HG03139 (cell line): ENCODE results near the gene TSHR.
"Not testable (repeated sequence)": the region's sequence is repeated elsewhere in the genome, so short reads cannot be mapped to it uniquely, and the experiment has no call there.

Experiments
- ATAC-seq: cut with Tn5 transposase; IDR thresholded peaks from one replicate; pipeline ENCODE4 v1.9.1; 2021; ENCODE audit not compliant: unreplicated experiment

TSHR gene

GRCh38 chr14:80988735-80989429 is 33.5 kb downstream of the TSHR start:
- peak; percentile 49 for ATAC-seq

- no peak for ATAC-seq
These were observed 37.2 kb downstream of the TSHR start for GRCh38 chr14:80992580-80992979.

DNA sequence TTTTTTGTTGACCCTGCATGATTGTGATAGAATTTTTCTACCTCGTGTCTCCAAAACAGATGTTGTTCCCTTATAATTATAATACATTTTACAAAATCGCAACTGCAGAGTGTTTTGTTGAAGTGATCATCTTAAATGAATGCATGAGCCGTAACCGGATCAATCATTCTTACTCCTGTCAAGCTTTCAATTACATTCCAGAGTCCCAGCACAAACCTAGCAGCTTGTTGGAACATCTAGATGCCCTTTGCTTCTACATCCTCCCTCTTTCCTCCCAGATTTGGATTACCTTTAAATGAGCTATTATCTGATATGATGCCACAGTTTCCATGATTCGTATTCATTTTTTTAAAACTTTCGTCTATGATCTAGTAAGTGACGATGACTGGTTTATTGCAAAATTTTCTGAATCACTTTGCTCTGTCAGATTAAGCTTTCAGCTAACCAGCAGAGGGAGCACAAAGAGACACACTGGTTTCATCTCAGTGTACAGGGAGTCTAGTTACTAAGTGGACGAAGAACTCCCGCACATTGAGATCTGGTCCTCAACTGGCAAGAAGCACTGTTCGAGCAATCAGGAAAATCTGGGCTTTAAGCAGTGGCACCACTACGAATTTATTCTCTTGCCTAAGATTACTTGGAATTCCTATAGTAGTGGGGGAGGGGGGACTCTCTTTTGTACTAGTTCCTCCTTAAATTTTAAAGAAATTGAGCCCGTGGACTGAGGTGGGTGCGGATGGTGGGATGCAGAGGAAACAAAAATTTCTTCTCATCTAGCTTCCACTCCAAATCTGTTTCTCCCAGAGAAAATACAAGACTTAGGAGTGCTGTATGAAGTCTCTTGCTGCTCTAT is 40.9 kb downstream of the TSHR start:
- ATAC-seq: peak; percentile 71

DNA sequence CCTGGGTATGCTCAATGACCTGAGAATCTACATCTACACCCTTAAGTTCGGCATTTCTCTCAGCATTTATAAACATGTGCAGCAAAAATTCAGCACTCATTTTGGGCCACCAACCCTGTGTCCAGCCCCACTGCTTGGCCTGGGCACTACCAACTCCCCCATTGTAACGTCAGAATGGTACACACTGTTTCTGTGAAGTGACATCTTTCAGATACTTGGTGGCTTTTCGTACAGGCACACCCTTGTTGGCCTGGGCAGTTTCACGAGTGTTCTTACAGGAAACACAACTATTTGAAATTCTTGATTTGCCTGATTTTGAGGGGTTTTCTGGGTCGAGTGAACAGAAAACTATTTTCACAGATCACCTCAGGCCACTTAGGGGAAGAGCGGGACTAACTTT is 46.0 kb downstream of the TSHR start:
- ATAC-seq: no peak

- ATAC-seq: no peak
These were observed 49.2 kb downstream of the TSHR start for GRCh38 chr14:81004575-81004974.

DNA sequence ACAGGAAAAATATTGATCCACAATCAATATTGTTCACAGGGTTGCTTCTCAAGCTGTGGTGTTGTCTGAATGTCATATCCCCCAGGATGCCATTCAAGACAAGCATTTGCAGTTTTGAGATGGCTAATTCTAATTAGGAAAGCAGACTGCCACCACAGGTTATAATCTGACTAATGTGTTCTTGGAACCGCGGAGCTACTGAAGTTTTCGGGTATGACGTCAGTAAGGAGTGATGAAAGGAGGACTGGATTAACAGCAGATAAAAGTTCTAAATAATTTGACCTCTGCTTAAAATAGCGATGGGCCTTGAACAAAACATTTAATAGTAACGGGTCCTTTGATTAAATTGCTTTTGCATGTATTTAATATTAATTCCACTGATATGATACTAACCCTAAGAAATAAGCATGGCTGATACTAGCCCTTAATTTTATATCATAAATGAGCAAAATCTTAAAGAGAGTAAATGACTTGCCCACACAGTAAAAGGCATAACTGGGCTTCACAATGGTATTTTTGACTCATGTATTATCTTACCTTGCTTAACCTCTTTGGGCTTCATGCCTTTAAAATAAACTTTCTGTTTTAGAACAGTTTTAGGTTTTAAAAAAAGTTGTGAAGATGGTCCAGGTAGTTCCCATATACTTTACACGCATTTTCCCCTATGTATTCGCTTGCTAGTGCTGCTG is 50.3 kb downstream of the TSHR start:
- ATAC-seq: no peak

DNA sequence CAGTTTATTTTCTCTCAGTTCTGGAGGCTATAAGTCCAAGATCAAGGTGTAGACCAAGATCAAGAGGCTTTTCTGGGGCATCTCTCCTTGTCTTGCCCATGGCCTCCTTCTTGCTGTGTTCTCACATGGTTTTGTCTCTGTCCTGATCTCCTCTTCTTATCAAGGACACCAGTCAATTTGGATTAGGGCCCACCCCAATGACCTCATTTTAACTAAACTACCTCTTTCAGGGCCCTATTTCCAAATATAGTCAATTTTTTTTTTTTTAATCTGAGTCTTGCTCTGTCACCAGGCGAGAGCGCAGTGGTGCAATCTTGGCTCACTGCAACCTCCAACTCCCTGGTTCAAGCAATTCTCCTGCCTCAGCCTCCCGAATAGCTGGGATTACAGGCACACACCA is 50.8 kb downstream of the TSHR start:
- ATAC-seq: no peak

DNA sequence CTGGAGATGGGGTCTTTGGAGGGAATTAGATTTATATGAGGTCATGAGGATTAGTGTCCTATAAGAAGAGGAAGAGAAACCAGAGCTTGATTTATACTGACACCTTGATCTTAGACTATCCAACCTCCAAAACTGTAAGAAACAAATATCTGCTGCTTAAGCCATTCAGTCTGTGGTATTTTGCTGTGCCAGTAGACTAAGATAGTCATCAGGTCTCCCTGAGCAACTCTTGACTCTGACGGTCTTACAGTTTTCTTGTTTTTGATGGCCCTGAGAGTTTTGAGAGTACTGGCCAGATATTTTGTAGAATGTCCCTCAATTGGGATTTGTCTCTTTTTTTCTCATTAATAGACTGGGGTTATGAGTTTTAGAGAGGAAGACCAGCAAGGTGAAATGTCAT is 51.7 kb downstream of the TSHR start:
- no peak for ATAC-seq

- ATAC-seq: no peak
These were observed 53.9 kb downstream of the TSHR start for GRCh38 chr14:81009346-81009745.

DNA sequence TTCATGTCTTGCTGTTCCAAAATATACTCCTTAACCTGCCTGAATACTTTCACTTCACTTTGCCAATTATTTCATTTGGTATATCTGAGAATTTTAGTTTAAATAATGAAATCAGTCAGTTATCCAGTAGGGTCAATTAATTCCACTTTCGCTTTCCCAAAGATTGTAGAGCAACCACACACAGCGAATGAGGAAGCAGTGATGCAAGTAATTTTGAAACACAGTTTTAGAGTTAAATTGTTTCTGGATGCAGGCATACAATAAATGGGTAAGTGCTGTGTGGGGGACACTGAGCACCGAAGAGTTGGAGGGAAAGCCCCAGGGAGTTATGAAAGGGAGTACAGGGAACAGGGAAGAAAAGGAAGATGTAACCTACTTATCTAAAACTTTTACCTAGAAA is 62.8 kb downstream of the TSHR start:
- no peak for ATAC-seq

- ATAC-seq: no peak
These were observed 63.3 kb downstream of the TSHR start for GRCh38 chr14:81018684-81019083.

- ATAC-seq: not testable (repeated sequence)
These were observed 63.7 kb downstream of the TSHR start for GRCh38 chr14:81019113-81019512.

- no peak for ATAC-seq
These were observed 67.8 kb downstream of the TSHR start for GRCh38 chr14:81023095-81023710.

- no peak for ATAC-seq
These were observed 73.0 kb downstream of the TSHR start for GRCh38 chr14:81028461-81028860.

DNA sequence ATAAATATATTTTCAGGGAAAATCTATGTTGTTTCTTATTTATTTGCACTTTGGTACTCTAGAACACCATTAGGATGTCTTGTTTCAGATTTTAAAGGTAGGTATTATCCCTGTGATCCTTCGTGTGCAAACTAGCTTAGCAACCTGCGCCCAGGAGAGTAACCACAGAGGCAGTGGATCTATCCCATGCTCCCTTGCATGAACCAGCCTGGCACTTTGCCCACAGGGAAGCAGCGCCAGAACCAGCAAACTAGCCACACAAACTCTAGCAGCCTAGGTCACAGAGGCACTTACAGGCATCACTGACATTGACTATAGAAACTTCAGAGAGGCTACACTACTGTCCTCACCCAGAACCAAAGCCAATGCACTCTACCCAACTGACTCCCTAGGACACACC is 76.1 kb downstream of the TSHR start:
- ATAC-seq: no peak

DNA sequence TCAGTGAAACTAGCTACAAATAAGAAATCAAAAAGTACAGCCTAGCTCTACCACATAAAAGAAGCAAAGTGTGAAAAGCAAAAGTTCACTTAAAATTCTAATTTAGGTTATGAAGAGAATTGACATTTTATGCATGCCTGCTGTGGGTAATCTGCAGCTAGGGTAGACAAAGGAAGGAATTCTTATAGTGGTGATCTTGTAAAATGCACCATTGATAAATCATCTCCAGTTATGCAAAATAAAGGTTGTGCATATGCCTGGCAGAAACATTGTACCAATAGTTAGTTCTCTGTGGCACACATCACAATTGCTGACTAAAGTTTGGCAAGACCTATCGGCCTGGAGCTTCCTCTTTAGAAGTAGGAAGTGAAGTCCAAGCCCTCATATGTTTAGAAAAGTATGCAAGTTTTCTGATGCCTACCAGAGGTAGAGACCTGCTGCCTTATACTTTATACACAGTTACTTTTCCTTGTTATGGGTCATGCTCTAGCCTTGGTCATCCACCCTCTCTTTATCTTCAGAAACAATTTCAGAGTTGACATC is 78.3 kb downstream of the TSHR start:
- no peak for ATAC-seq

DNA sequence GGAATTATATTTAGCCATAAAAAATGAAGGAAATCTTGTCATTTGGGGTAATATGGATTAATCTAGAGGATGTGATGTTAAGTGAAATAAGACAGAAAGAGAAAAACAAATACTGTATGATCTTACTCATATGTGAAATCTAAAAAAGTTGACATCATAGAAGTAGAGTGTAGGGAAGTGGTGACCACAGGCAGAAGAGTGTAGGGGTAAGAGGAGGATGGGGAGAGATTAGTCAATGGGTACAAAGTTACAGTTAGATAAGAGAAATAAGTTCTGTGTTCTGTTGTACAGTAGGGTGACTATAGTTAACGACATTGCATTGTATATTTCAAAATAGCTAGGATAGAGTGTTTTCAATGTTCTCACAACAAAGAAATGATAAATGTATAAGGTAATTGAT is 87.0 kb downstream of the TSHR start:
- no peak for ATAC-seq

DNA sequence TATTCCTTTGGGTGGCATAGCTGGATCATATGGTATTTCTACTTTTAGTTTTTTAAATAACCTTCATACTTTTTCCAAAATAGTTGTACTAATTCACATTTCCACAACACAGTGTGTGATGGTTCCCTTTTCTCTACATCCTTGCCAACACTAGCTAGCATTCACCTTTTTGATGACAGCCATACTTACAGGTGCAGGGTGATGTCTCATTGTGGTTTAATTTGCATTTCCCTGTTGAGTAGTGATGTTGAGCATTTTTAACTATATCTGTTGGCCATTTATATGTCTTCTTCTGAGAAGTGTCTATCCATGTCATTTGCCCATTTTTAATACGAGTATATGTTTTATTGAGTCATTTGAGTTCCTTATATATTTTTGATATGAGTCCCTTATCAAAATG is 96.1 kb downstream of the TSHR start:
- no peak for ATAC-seq

DNA sequence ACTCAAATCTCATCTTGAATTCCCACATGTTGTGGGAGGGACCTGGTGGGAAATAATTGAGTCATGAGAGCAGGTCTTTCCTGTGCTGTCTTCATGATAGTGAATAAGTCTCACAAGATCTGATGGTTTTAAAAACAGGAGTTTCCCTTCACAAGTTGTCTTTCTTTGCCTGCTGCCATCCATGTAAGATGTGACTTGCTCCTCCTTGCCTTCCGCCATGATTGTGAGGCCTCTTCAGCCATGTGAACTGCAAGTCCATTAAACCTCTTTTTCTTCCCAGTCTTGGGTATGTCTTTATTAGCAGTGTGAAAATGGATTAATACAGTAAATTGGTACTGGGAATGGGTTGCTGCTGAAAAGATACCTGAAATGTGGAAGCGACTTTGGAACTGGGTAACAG is 98.6 kb downstream of the TSHR start:
- not testable (repeated sequence) for ATAC-seq

- no peak for ATAC-seq
These were observed 100.5 kb downstream of the TSHR start for GRCh38 chr14:81055971-81056370.

- no peak for ATAC-seq
These were observed 107.0 kb downstream of the TSHR start for GRCh38 chr14:81062380-81062779.
